SK-N-SH (cell line): ENCODE results near the gene DENND1C. TPM values are rescaled to one million over a fixed set of nuclear protein-coding genes. Genes with fewer than 3 reads are reported as not detected.

Experiments
- CTCF ChIA-PET: fragments of 300-600, 350-600 bp; formaldehyde crosslinking; extraction: SDS; loops from one replicate; lab custom pipeline; 2021; lab: Yijun Ruan, JAX
- POLR2A ChIA-PET: fragments of 350-600 bp; sonication (Branson Sonifier 250); formaldehyde crosslinking; extraction: SDS; loops from one replicate; lab custom pipeline; 2020; ENCODE audit warnings: antibody characterized with exemption, inconsistent platforms; lab: Yijun Ruan, JAX
- DNase-seq: peaks from one replicate; pipeline ENCODE4 v3.0.0; 2012
- H2AFZ ChIP-seq: fragments of 200-600 bp; sonication (generic); 2 replicates; pipeline ENCODE4 v1.8.1; 2016; ENCODE audit warnings: antibody characterized with exemption, mild to moderate bottlenecking, low read depth
- H3F3A ChIP-seq: fragments of 200-600 bp; sonication (generic); replicated peaks from 2 replicates; pipeline ENCODE3; 2016; ENCODE audit warnings: antibody characterized with exemption, mild to moderate bottlenecking; ENCODE audit not compliant: insufficient read depth
- H3K27ac ChIP-seq, 2 experiments: fragments of 200-500 bp in 1 of 2; fragments of 200-600 bp in 1 of 2; sonication (Bioruptor generic) in 1 of 2; sonication (generic), shearing (Covaris generic) in 1 of 2; 2 replicates each; pipeline versions ENCODE4 v1.5.1 to v1.6.1; 2014 to 2016; ENCODE audit warnings: low read depth in 2 of 2, inconsistent platforms in 1 of 2, low read length in 1 of 2, mild to moderate bottlenecking in 1 of 2, mixed read lengths in 1 of 2
- H3K27me3 ChIP-seq: fragments of 200-600 bp; sonication (generic), shearing (Covaris generic); 2 replicates; pipeline ENCODE4 v1.6.1; 2016; ENCODE audit warnings: mixed run types; ENCODE audit not compliant: insufficient read depth
- H3K36me3 ChIP-seq, 2 experiments: fragments of 200-500 bp in 1 of 2; fragments of 200-600 bp in 1 of 2; sonication (Bioruptor generic) in 1 of 2; sonication (generic) in 1 of 2; replicated peaks in 1 of 2; 2 replicates each; pipeline versions ENCODE3 to v1.5.1; 2014 to 2016; ENCODE audit warnings: low read length in 1 of 2, mild to moderate bottlenecking in 1 of 2; ENCODE audit not compliant: insufficient read depth in 2 of 2, control insufficient read depth in 1 of 2
- H3K4me1 ChIP-seq, 2 experiments: fragments of 200-500 bp in 1 of 2; fragments of 200-600 bp in 1 of 2; sonication (Bioruptor generic) in 1 of 2; sonication (generic), shearing (Covaris generic) in 1 of 2; 2 replicates each; pipeline versions ENCODE4 v1.5.1 to v1.6.1; 2014 to 2016; ENCODE audit warnings: low read depth in 1 of 2, low read length in 1 of 2, mixed run types in 1 of 2; ENCODE audit not compliant: insufficient read depth in 2 of 2, control insufficient read depth in 1 of 2
- H3K4me2 ChIP-seq: fragments of 200-600 bp; sonication (generic), shearing (Covaris generic); 2 replicates; pipeline ENCODE4 v1.6.1; 2017; ENCODE audit warnings: mixed run types
- H3K4me3 ChIP-seq, 2 experiments: fragments of 200-500 bp in 1 of 2; fragments of 200-600 bp in 1 of 2; sonication (Bioruptor generic) in 1 of 2; sonication (generic), shearing (Covaris generic) in 1 of 2; 2 replicates each; pipeline versions ENCODE4 v1.5.1 to v1.8.1; 2014 to 2016; ENCODE audit warnings: low read depth in 2 of 2, inconsistent platforms in 1 of 2, low read length in 1 of 2, mild to moderate bottlenecking in 1 of 2, mixed read lengths in 1 of 2, moderate library complexity in 1 of 2
- H3K79me2 ChIP-seq: fragments of 200-600 bp; sonication (generic); 2 replicates; pipeline ENCODE4 v1.8.1; 2017; ENCODE audit warnings: mild to moderate bottlenecking; ENCODE audit not compliant: insufficient read depth
- H3K9ac ChIP-seq: fragments of 200-600 bp; sonication (generic); 2 replicates; pipeline ENCODE4 v1.6.1; 2017; ENCODE audit warnings: mixed run types
- H3K9me2 ChIP-seq: fragments of 200-600 bp; sonication (generic); 2 replicates; pipeline ENCODE4 v1.6.1; 2017; ENCODE audit warnings: mixed run types
- H3K9me3 ChIP-seq: fragments of 200-600 bp; sonication (generic); 2 replicates; pipeline ENCODE4 v1.6.1; 2017; ENCODE audit warnings: mixed run types, mild to moderate bottlenecking, moderate library complexity
- H4K20me1 ChIP-seq: fragments of 200-600 bp; sonication (generic); 2 replicates; pipeline ENCODE4 v1.6.1; 2017; ENCODE audit warnings: mild to moderate bottlenecking, mixed run types; ENCODE audit not compliant: insufficient read depth
- ELF1 ChIP-seq: IDR thresholded peaks from 2 replicates; pipeline ENCODE4 v1.4.0; 2012
- EP300 ChIP-seq, 2 experiments: IDR thresholded peaks; 2 replicates each; pipeline versions ENCODE4 v1.4.0 to v1.6.1; 2012; ENCODE audit warnings: borderline replicate concordance in 1 of 2, low read depth in 1 of 2, low read length in 1 of 2
- FOXJ3 ChIP-seq: sonication (generic); formaldehyde crosslinking; IDR thresholded peaks from 2 replicates; pipeline ENCODE4 v1.5.1; 2020; ENCODE audit warnings: mild to moderate bottlenecking, missing genetic modification reagents
- FOXM1 ChIP-seq: IDR thresholded peaks from 2 replicates; pipeline ENCODE4 v1.4.0; 2012; ENCODE audit warnings: low read depth, mild to moderate bottlenecking
- GABPA ChIP-seq: IDR thresholded peaks from 2 replicates; pipeline ENCODE4 v1.4.0; 2012; ENCODE audit warnings: low read depth, mild to moderate bottlenecking
- IRF3 ChIP-seq: fragments of 150-350 bp; IDR thresholded peaks from 2 replicates; pipeline ENCODE4 v1.6.1; 2016; ENCODE audit warnings: mild to moderate bottlenecking, low read depth, low read length
- JUND ChIP-seq: IDR thresholded peaks from 2 replicates; pipeline ENCODE4 v1.4.0; 2012
- MXI1 ChIP-seq: IDR thresholded peaks from 2 replicates; pipeline ENCODE4 v1.6.1; 2012; ENCODE audit warnings: mild to moderate bottlenecking, low read depth, low read length, improper control_type of control experiment
- NFIC ChIP-seq: IDR thresholded peaks from 2 replicates; pipeline ENCODE4 v1.4.0; 2012; ENCODE audit warnings: borderline replicate concordance
- POLR2AphosphoS5 ChIP-seq: IDR thresholded peaks from 2 replicates; pipeline ENCODE4 v1.6.1; 2012; ENCODE audit warnings: low read depth, low read length
- REST ChIP-seq: IDR thresholded peaks from 2 replicates; pipeline ENCODE4 v1.6.1; 2012; ENCODE audit warnings: mild to moderate bottlenecking, low read depth, low read length, moderate library complexity
- RFX5 ChIP-seq: IDR thresholded peaks from 2 replicates; pipeline ENCODE4 v1.6.1; 2012; ENCODE audit warnings: mild to moderate bottlenecking, improper control_type of control experiment, low read length
- RXRA ChIP-seq: IDR thresholded peaks from 2 replicates; pipeline ENCODE4 v1.4.0; 2012; ENCODE audit warnings: low read depth, mild to moderate bottlenecking, borderline replicate concordance
- SIN3A ChIP-seq: IDR thresholded peaks from 2 replicates; pipeline ENCODE4 v1.6.1; 2012; ENCODE audit warnings: low read depth, mild to moderate bottlenecking, low read length, moderate library complexity, borderline replicate concordance
- SMC3 ChIP-seq: IDR thresholded peaks from 2 replicates; pipeline ENCODE4 v1.6.1; 2012; ENCODE audit warnings: low read depth, low read length, improper control_type of control experiment
- TAF1 ChIP-seq: IDR thresholded peaks from 2 replicates; pipeline ENCODE4 v1.6.1; 2012; ENCODE audit warnings: low read depth, mild to moderate bottlenecking, low read length, moderate library complexity, borderline replicate concordance
- TEAD4 ChIP-seq: IDR thresholded peaks from 2 replicates; pipeline ENCODE4 v1.4.0; 2012; ENCODE audit warnings: mild to moderate bottlenecking, borderline replicate concordance; ENCODE audit not compliant: insufficient read depth
- WGBS: methylation state at CpG from one replicate; pipeline ENCODE4 v1.1.6; 2017; ENCODE audit warnings: low lambda C conversion rate; 5-methylcytosine and 5-hydroxymethylcytosine counted together
- polyA plus RNA-seq, 3 experiments: library from polyadenylated mRNA; depleted of rRNA; stranded (reverse); fragments of >200 nt; gene quantifications; 2 replicates each; pipeline ENCODE4 v1.2.3, GENCODE V29; 2012

The DENND1C gene
- polyA plus RNA-seq, 1 of the 3 experiments (the other 2 are of a cell fraction): 0.05 TPM

- TF ChIP-seq REST (no peak), RXRA (no peak), IRF3 (no peak), TAF1 (no peak), SMC3 (no peak), POLR2AphosphoS5 (no peak), FOXM1 (no peak), GABPA (no peak), SIN3A (no peak), MXI1 (no peak), EP300 (IDR thresholded peaks at IDR 0.05; ENCODE audit: borderline replicate concordance in 1 of 2, low read depth in 1 of 2, low read length in 1 of 2) (no peak), ELF1 (no peak), JUND (no peak), FOXJ3 (CRISPR knock-in tag) (no peak), NFIC (no peak), TEAD4 (no peak), RFX5 (no peak)
- Histone ChIP-seq H3K27ac (no peak overlapping the region), H3K9ac (no peak overlapping the region), H3K27me3 (no peaks in the 10 kb centered on the region), H3K4me3 (no peak overlapping the region), H3K9me2 (no peaks in the 10 kb centered on the region), H3K4me2 (no peak overlapping the region), H3K36me3 (no peaks in the 10 kb centered on the region), H2AFZ (no peak overlapping the region), H3F3A (peaks cover 7% of the 10 kb centered on the region), H3K4me1 (peaks cover 6 to 8% of the 10 kb centered on the region in 2 experiments; a peak in 1 of 4 replicates), H3K79me2 (no peaks in the 10 kb centered on the region), H4K20me1 (no peaks in the 10 kb centered on the region), H3K9me3 (no peaks in the 10 kb centered on the region)
- DNase-seq: no peak
- WGBS: 89% methylated on average over 15 of the region's 15 CpGs
- POLR2A ChIA-PET: no interaction called here
- CTCF ChIA-PET: interaction anchor here (1.1 kb wide), 1 partner anchor 15 kb away, joined by 3 read pairs; no protein-coding TSS in a partner anchor
Observed at GRCh38 chr19:6514926-6515544, 33.4 kb upstream of the DENND1C start.
